HG02870 (cell line): ENCODE measurements around the gene ENKUR.
"Not testable (repeated sequence)": the region's sequence is repeated elsewhere in the genome, so short reads cannot be mapped to it uniquely, and the experiment has no call there.

Source experiments
- ATAC-seq: cut with Tn5 transposase; IDR thresholded peaks from one replicate; pipeline ENCODE4 v1.9.1; 2021; ENCODE audit warnings: mild to moderate bottlenecking, moderate library complexity; ENCODE audit not compliant: unreplicated experiment

The ENKUR gene

DNA sequence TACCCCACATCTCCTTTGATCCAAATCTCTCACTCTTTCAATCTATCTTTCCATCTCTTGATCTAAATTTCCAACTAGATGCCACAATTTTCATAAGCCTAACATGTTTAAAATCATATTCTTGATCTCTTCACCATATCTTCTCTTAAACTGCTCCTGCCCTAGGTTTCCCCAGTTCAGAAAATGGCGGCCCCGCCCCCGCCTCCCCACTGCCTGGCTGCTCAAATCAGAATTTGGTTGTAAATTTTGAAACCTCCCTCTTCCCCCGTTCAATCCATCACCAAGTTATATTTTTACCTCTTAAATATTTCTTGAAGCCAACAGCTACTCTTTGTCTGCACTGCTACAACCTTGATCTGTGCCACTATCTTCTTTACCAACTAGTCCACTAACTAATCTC lies 36.3 kb downstream of the ENKUR start:
- ATAC-seq: no peak

GRCh38 chr10:24974976-24975375 lies 41.0 kb downstream of the ENKUR start:
- ATAC-seq: no peak

GRCh38 chr10:24973163-24973562 lies 42.8 kb downstream of the ENKUR start:
- no peak for ATAC-seq

DNA sequence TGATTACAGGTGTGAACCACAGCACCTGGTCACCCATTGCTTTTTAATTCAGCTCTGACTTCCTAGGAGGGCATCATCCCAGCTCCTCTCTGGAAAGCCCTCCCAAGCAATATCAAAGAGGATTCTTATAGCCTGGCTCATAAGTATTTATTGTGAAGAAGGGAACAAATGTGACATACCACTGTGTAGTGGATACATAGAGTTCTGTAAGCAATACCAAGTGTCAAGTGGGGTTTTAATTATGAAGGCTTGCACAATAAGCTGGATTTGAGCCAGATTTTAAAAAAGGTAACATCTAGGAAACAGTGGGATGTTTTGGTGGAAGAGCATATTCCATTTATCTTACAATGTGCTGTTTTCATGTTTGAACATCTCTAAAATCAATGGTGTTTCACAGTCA lies 44.6 kb downstream of the ENKUR start:
- no peak for ATAC-seq

DNA sequence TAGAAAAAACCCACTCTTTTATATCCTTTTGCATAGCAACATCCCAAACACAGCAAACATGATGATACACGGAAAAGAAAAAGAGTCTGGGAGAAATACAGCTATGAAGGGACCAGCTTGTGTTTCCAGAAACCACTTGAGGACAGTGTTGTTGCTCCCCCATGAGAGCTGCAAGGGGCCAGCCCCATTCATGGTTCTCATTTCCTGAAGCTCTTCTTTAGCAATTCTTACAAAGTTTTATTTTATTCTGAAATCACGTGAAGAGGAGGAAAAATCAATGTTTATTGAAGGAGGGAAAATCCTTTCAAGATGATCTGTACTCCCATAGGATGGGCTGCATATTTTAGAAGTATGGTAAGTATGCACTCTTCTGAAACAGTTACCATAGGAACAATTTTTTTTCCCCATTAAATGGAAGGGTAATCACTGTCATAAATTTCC lies 46.1 kb downstream of the ENKUR start:
- no peak for ATAC-seq

DNA sequence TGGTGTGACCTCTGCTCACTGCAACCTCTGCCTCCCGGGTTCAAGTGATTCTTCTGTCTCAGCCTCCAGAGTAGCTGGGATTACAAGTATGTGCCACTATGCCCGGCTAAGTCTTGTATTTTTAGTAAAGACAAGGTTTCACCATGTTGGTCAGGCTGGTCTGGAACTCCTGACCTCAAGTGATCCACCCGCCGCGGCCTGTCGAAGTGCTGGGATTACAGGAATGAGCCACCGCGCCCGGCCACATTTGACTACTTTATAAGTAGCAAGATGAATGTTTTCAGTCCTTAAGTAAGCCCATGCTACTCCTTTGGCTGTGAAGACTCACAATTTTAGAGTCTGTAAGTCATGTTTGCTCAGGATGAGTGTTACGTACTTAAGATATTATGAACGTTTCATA lies 47.0 kb downstream of the ENKUR start:
- ATAC-seq: not testable (repeated sequence)

- no peak for ATAC-seq
Measured at GRCh38 chr10:24968349-24968748, 47.6 kb downstream of the ENKUR start.

DNA sequence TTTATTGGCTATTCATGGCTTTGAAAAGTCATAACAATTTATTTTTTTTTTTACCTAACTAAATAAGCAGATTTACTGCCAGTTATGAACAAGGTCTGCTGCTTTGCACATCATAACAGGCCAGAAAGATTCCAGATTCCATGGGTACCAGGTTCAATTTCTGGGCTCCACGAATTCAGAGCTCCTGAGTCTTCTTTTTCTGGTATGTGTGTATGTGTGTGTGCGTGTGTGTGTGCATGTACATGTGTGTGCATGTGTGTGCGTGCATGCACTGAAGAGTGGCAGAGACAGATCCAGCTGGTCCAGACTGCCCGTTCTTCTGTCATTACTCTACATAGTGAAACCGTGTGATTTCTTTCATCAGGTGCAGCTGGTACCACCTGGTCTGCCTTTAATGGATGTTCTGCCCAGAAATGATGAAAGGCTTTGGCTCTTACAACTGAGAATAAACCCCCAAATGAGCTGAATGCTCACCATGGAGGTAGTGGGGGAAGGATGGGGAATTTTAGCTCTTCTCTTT lies 48.9 kb downstream of the ENKUR start:
- no peak for ATAC-seq

GRCh38 chr10:24965051-24965450 lies 50.9 kb downstream of the ENKUR start:
- no peak for ATAC-seq

DNA sequence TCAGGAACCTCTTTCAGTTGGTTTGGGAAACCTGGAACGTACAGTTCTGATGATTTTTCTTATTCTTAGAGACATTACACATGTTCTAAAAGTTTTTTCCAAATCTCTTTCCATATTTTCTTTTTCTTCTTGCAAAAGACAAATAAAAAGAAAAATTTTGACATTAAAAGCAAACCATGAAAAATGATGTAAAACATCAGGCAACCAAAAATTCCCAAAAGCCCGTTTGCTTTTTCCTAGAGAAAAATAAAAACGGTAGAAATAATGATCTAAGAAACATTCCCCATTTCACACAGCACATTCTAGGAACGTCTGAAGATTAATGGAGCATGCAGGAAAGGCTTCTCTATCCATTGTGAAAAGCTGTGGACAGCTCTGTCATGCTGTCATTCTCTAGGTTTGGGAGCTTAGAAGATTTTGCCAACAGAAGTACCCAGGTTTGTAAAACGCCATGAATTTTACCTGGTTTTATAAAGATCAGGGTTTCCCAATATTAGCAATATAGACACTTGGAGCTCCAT lies 52.4 kb downstream of the ENKUR start:
- ATAC-seq: no peak

DNA sequence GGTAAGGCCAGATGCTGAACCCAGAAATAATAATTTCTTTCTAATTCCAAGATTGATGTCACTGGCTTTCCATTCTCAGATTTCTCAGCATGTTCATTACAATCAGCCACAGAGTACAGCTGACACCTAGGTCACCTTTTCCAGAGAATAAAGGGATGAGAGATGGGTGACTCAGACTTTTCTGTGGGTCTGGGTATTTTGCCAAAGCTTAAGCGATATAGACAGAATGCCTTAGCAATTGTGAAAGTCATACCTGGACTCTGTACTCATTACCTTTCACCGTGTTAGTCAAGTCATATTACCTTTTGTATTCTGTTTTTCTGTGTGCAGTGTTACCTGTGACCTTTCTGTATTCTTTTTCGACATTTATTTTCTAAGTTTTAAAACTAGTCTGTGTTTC lies 53.0 kb downstream of the ENKUR start:
- ATAC-seq: no peak

- ATAC-seq: no peak
Measured at GRCh38 chr10:24961582-24961981, 54.4 kb downstream of the ENKUR start.

- no peak for ATAC-seq
Measured at GRCh38 chr10:24959382-24959730, 56.6 kb downstream of the ENKUR start.

GRCh38 chr10:24958721-24959381 lies 57.1 kb downstream of the ENKUR start:
- ATAC-seq: no peak

- ATAC-seq: no peak
Measured at GRCh38 chr10:24958091-24958720, 57.8 kb downstream of the ENKUR start.

- ATAC-seq: not testable (repeated sequence)
Measured at GRCh38 chr10:24957624-24958051, 58.3 kb downstream of the ENKUR start.

DNA sequence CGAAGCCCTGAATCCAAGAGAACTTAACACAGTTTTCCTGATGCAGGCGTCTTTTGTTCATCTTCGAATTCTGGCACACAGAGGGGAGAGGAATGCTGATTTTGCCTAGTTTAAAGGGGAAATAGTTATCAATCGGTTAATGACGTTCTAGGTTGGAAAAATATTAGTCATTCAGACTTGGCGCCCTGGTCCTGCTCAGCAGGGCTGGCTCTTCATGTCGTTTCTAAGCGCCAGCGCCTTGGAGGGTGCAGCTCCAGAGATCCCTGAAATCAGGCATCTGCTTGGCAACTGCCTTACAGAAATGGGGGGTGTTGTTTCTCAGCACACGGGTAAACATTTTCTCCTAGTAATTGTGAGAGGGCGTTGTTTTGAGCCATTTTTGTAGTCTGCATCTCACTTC lies 62.3 kb downstream of the ENKUR start:
- ATAC-seq: no peak

DNA sequence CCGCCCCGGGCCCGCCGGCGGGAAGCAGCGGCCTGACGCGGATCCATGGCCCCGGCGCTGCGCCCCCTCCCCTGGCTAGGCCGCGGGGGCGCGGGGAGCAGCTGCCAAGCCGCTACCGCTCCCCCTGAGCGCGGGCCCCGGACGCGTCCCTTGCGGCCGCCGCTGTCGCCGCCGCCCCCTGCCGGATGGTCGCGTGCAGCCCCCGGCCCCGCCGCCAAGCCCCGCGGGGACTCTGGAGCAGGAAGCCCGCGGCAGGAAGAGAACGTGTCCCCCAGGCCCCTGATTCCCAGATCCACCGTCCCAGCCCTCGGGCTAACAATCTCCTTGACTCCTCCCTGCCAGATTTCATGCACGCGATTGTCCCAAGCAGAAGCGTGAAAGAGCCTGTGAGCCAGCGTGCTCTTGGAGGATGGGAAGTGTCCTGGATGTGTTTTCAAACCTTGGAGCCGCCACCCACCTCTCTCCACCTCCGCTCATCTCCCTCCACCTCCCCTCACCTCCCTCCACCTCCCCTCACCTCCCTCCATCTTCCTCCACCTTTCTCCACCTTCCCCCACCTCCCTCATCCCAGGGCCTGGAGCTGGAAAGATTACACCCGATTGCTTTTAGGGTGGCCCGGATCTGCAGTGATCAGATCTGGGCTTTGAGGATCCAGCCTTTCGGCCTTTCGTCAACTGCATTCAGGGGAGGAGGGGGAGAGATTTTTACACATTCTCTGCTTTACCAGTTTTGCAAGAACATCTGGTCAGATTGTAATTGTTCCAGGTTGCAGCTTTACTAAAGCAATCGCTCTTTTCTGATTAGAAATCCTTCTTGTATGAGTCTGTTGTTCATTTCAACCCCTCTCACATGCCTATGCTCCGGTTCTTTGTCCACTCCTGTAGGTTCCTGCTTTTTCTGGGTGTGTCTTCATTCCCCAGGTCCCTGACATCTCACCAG lies 63.0 kb downstream of the ENKUR start:
- ATAC-seq: peak; percentile 46

DNA sequence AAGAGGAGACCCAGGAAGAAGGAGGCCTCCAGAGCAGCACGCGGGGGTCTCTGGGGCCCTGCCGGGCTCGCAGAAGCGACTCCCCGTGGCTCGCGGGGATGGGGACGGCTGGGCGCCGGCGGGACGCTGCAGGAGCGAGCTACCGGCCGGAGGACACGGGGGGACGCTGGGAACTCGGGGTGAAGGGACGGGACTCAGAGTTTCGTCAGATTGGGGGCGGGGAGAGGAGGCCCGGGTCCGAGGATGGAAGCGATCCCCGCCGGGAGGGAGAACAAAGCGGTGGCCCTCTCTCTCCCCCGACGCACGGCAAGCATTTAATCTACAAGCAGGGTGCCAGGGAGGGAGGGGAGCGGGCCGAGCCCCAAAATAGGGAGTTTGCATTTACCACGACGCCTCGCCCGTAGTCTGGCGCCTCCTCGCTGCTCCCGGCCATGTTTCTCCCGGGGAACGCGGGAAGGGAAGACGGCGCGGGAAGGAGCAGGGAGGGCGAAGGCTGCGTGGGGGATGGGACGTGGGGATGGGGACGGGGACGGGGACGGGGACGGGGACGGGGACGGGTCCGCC lies 63.7 kb downstream of the ENKUR start, which contains the start of gene PRTFDC1:
TSS of gene PRTFDC1 (minus strand) at position 464 of the 564 bp plus-strand sequence. CDS start at position 433, 31 bp downstream.
- ATAC-seq: peak; percentile 24

- no peak for ATAC-seq
Measured at GRCh38 chr10:24951201-24952142, 64.5 kb downstream of the ENKUR start.
